ENCODE measurements around the gene CALML5.

DNA sequence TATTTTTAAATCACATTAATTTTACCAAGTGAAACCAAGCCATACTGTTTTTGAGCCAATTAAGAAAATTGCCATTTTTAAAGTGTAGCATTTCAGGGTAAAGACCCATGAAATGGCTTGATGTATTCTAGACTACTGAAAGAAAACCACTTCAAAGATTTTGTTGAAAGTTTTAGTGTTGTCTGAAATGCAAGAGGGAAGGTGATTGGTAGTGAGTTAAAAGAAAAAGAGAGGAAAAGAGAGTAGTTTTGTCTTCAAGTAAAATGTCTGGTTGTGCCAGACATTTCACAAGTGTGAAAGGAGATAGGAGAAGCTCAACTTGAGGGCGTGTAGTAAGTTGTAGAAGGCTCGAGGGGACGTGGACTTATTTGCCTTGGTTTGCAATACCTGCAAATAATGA, 41.6 kb downstream of the CALML5 start:
- TF ChIP-seq, protein P1, sequence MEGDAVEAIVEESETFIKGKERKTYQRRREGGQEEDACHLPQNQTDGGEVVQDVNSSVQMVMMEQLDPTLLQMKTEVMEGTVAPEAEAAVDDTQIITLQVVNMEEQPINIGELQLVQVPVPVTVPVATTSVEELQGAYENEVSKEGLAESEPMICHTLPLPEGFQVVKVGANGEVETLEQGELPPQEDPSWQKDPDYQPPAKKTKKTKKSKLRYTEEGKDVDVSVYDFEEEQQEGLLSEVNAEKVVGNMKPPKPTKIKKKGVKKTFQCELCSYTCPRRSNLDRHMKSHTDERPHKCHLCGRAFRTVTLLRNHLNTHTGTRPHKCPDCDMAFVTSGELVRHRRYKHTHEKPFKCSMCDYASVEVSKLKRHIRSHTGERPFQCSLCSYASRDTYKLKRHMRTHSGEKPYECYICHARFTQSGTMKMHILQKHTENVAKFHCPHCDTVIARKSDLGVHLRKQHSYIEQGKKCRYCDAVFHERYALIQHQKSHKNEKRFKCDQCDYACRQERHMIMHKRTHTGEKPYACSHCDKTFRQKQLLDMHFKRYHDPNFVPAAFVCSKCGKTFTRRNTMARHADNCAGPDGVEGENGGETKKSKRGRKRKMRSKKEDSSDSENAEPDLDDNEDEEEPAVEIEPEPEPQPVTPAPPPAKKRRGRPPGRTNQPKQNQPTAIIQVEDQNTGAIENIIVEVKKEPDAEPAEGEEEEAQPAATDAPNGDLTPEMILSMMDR (IDR thresholded peaks at IDR 0.05), result no peak
- no peak for TF ChIP-seq POLR2A (IDR thresholded peaks at IDR 0.05)

Data from body of pancreas (tissue), 4 donors.